Fibroblast of mammary gland (primary cell): ENCODE measurements around the gene SLC12A2.
A peak's percentile ranks its signal among the peaks of the same experiment; 100 is the strongest.

Experiments used
- DNase-seq: peaks from one replicate; pipeline ENCODE4 v3.0.0-alpha.2; 2010; ENCODE audit warnings: low read depth
- H3K4me3 ChIP-seq: 2 replicates; pipeline ENCODE4 v1.5.1; 2011; ENCODE audit warnings: low read depth, mild to moderate bottlenecking, low read length, moderate library complexity; ENCODE audit not compliant: control insufficient read depth
- TF ChIP-seq, protein P1 (sequence below): conservative IDR thresholded peaks from 2 replicates; pipeline ENCODE4 v1.5.1; 2011; ENCODE audit warnings: low read depth, low read length, inconsistent platforms; ENCODE audit not compliant: control insufficient read depth, insufficient read depth

The SLC12A2 gene

DNA sequence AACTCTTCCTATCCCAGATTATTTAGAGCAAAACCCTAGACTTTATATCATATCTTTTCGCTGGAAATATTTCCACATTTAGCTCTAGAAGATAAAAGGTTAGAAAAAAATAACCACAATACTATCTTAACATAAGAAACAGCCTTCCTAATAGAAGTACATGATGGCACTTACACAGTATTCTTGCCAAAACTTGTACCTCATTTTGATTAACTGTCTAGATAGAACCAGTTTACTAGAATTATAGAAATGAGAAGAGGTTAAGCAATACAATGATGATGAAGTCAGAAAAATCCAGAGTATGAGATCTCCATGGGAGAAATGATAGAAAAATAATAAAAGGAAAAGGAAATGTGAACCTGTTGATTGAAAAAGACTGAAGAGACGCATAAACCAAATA, 63.1 kb downstream of the SLC12A2 start:
- no peak overlapping the region for H3K4me3 ChIP-seq
- TF ChIP-seq, protein P1, sequence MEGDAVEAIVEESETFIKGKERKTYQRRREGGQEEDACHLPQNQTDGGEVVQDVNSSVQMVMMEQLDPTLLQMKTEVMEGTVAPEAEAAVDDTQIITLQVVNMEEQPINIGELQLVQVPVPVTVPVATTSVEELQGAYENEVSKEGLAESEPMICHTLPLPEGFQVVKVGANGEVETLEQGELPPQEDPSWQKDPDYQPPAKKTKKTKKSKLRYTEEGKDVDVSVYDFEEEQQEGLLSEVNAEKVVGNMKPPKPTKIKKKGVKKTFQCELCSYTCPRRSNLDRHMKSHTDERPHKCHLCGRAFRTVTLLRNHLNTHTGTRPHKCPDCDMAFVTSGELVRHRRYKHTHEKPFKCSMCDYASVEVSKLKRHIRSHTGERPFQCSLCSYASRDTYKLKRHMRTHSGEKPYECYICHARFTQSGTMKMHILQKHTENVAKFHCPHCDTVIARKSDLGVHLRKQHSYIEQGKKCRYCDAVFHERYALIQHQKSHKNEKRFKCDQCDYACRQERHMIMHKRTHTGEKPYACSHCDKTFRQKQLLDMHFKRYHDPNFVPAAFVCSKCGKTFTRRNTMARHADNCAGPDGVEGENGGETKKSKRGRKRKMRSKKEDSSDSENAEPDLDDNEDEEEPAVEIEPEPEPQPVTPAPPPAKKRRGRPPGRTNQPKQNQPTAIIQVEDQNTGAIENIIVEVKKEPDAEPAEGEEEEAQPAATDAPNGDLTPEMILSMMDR: no peak
- DNase-seq: no peak

DNA sequence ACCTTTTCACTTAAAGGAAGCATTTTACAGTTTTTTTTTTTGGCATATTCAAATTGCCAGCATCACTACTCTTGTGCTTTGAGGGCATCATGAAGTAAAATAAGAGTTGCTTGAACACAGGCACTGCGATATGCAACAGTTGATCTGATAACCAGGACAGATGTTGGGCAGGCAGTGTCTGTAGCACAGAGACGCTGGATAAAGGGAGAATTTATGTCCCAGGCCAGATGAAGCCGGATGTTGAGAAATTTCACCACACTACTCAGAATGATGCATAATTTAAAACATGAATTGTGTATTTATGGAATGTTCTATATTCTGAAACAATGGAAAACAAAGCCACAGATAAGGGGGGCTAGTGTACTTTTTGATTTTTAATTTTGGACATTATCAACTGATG, 71.4 kb downstream of the SLC12A2 start:
- no peak overlapping the region for H3K4me3 ChIP-seq
- TF ChIP-seq, protein P1: no peak
- peak; percentile 64 for DNase-seq

DNA sequence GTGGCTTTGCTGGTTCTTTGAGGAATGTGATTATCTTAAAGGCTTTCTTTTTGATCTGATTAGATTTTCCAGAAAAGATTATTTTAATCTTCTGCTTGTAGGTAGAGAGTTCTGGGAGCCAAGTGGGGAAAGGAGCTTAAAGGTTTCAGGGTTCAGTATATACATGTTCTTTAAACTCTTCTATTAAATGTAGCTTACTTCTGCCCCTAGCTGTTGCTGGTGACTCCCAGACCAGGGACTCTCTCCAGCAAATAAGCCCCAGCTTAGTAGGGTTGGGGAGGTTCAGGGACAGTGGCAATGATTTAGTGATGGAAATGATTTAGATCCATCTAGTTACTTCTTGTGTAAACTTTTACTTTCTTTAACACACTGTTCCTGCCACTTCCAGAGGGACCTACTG, 72.2 kb downstream of the SLC12A2 start:
- H3K4me3 ChIP-seq: no peak overlapping the region
- peak; percentile 14 for DNase-seq
- TF ChIP-seq, protein P1: peak; percentile 7

DNA sequence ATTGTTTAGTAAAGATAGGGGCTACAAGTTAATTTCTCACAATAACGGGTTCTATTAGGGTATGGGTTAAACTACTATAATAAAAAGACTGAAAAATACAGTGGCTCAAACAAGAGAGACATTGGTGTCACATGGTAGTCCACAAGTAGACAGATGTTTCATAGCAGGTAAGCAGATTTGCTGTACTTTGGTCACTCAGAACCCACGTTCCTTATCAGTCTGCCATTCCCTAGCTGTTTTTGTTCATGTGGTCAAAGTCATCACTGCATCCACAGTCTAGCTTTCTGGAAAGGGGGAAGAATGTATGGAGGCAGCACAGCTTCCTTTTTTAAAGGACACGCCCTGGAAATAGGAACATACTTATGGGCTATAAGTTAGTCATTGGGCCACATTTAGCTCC, 73.0 kb downstream of the SLC12A2 start:
- TF ChIP-seq, protein P1: no peak
- H3K4me3 ChIP-seq: no peak overlapping the region
- DNase-seq: no peak

DNA sequence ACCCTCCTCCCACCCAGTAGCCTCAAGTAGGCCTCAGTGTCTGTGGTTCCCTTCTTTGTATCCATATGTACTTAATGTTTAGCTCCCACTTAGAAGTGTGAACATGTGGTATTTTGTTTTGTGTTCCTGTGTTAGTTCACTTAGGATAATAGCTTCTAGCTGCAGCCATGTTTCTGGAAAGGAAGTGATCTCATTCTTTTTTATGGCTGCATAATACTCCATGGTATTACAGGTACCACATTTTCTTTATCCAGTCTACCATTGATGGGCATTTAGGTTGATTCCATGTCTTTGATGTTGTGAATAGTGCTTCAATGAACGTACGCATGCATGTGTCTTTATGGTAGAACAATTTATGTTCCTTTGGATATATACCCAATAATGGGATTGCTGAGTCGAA, 74.8 kb downstream of the SLC12A2 start:
- no peak for DNase-seq
- no peak overlapping the region for H3K4me3 ChIP-seq
- TF ChIP-seq, protein P1: no peak

DNA sequence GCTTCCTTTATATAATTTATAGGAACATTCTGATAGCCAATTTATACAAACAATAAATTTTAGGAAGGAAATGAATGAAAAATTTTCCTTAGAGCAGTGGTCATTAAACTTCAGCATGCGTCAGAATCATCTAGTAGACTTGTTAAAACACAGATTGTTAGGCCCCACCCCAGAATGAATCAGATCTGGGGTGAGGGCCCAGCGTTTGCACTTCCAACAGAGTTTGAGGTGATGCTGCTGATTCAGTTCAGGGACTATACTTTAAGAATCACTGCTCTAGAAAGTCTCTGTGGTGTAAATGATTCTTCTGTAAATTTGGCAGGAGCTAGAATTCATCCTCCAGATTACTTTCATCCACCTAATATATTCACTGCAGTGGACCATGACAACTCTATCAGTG, 80.4 kb downstream of the SLC12A2 start:
- no peak overlapping the region for H3K4me3 ChIP-seq
- TF ChIP-seq, protein P1: no peak
- DNase-seq: peak; percentile 81

DNA sequence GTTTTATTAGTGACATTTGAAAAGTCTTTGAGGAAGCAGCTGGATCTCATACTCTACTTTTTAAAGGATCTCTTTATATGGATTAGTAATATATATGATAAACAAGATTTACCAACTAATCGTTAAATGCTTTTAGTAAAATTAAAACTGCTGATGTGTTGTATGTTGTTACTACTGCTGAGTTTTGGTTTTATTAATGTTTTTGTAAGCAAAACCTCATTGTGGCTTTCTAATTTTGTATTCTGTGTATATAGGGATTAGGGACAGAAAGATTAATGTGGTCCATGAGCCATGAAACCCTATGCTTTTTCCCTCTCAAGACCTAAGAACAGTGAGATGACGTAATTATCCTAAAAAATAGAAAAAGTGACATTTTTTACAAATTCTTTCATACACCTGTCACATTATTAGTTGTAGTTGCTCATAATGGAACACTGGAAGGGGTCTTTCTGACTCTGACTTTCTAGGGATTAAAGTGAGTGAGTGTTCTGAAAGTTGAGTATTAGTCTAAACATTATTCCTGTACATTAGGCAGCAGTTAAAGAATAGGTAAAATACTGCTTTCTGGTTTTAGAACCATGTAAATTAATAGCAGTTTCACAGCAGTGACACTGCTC, 85.9 kb downstream of the SLC12A2 start:
- no peak for DNase-seq
- H3K4me3 ChIP-seq: no peak overlapping the region
- TF ChIP-seq, protein P1: no peak
